BJ (cell line): ENCODE results near the gene TNFAIP8L3. TPM values are rescaled to one million over a fixed set of nuclear protein-coding genes. Genes with fewer than 3 reads are reported as not detected.

Experiments
- CTCF ChIA-PET: fragments of 350-600 bp; formaldehyde crosslinking; extraction: SDS; loops from one replicate; lab custom pipeline; 2021; ENCODE audit warnings: antibody characterized with exemption, inconsistent platforms; lab: Yijun Ruan, JAX
- POLR2A ChIA-PET: fragments of 300-600 bp; sonication (Branson Sonifier 250); formaldehyde crosslinking; extraction: SDS; loops from one replicate; lab custom pipeline; 2021; ENCODE audit warnings: antibody characterized with exemption; lab: Charles Lee
- DNase-seq: peaks from one replicate; pipeline ENCODE4 v3.0.0-alpha.2; 2011; ENCODE audit warnings: low read depth
- H3K27me3 ChIP-seq: 2 replicates; pipeline ENCODE4 v1.6.0; 2011; ENCODE audit warnings: low read length; ENCODE audit not compliant: control insufficient read depth, insufficient read depth
- H3K36me3 ChIP-seq: 2 replicates; pipeline ENCODE4 v1.5.1; 2011; ENCODE audit warnings: low read length; ENCODE audit not compliant: control insufficient read depth, insufficient read depth
- H3K4me3 ChIP-seq: 2 replicates; pipeline ENCODE4 v1.5.1; 2011; ENCODE audit warnings: low read depth, mild to moderate bottlenecking, control low read depth, low read length
- CTCF ChIP-seq: IDR thresholded peaks from 2 replicates; pipeline ENCODE4 v1.5.1; 2011; ENCODE audit warnings: low read depth, mild to moderate bottlenecking, control low read depth, inconsistent platforms, low read length, moderate library complexity; ENCODE audit not compliant: insufficient read depth
- polyA plus RNA-seq: library from polyadenylated mRNA; depleted of rRNA; stranded (reverse); fragments of >200 nt; gene quantifications from 2 replicates; pipeline ENCODE4 v1.2.3, GENCODE V29; 2011

The TNFAIP8L3 gene
- polyA plus RNA-seq, 1 experiment, result 0.04 TPM

- no peak for TF ChIP-seq CTCF
- POLR2A ChIA-PET, result no interaction called here
- H3K36me3 ChIP-seq, result no peaks in the 10 kb centered on the region
- DNase-seq, result no peak
- no peaks in the 10 kb centered on the region for H3K27me3 ChIP-seq
- CTCF ChIA-PET, result interaction anchor here (1.2 to 1.7 kb wide), 2 partner anchors 16 to 75 kb away, joined by 3 to 9 read pairs; no protein-coding TSS in a partner anchor
- no peak overlapping the region for H3K4me3 ChIP-seq
Measured at GRCh38 chr15:51117270-51117669, 22.6 kb upstream of the TNFAIP8L3 start.

GRCh38 chr15:51114437-51115119, 19.9 kb upstream of the TNFAIP8L3 start:
- Histone ChIP-seq H3K27me3 (no peaks in the 10 kb centered on the region), H3K4me3 (no peak overlapping the region), H3K36me3 (no peaks in the 10 kb centered on the region)
- POLR2A ChIA-PET, result no interaction called here
- DNase-seq, result no peak
- CTCF ChIA-PET, result interaction anchor here (1.4 kb wide), 1 partner anchor 49 kb away, joined by 4 read pairs; no protein-coding TSS in a partner anchor
- TF ChIP-seq CTCF, result no peak

GRCh38 chr15:51112078-51112477, 17.4 kb upstream of the TNFAIP8L3 start:
- H3K36me3 ChIP-seq, result no peaks in the 10 kb centered on the region
- CTCF ChIA-PET, result no interaction called here
- DNase-seq, result no peak
- no peak for TF ChIP-seq CTCF
- POLR2A ChIA-PET, result no interaction called here
- H3K27me3 ChIP-seq, result no peaks in the 10 kb centered on the region
- H3K4me3 ChIP-seq, result no peak overlapping the region

- DNase-seq, result no peak
- no peak overlapping the region for H3K4me3 ChIP-seq
- no peaks in the 10 kb centered on the region for H3K27me3 ChIP-seq
- no peaks in the 10 kb centered on the region for H3K36me3 ChIP-seq
- ChIA-PET CTCF (interaction anchor here (1.2 kb wide), 1 partner anchor 62 kb away, joined by 3 read pairs; no protein-coding TSS in a partner anchor), POLR2A (interaction anchor here (0.6 kb wide), 1 partner anchor 62 kb away, joined by 13 read pairs; no protein-coding TSS in a partner anchor)
- no peak for TF ChIP-seq CTCF
Measured at GRCh38 chr15:51111061-51111460, 16.4 kb upstream of the TNFAIP8L3 start.

- ChIA-PET CTCF (interaction anchor here (1.2 kb wide), 1 partner anchor 61 kb away, joined by 3 read pairs; no protein-coding TSS in a partner anchor), POLR2A (no interaction called here)
- H3K4me3 ChIP-seq, result no peak overlapping the region
Measured at GRCh38 chr15:51110171-51110570, 15.5 kb upstream of the TNFAIP8L3 start.

More at GRCh38 chr15:51110171-51110570, 15.5 kb upstream of the TNFAIP8L3 start:
- DNase-seq, result no peak
- TF ChIP-seq CTCF, result no peak
- 0 out of 2 replicates have a peak, but pooled peaks cover 1% of the 10 kb centered on the region for H3K27me3 ChIP-seq
- no peaks in the 10 kb centered on the region for H3K36me3 ChIP-seq
